HG03196 (cell line): Measurements from ENCODE around the gene CFAP299.

ENCODE experiments used
- ATAC-seq: cut with Tn5 transposase; IDR thresholded peaks from one replicate; pipeline ENCODE4 v1.9.1; 2021; ENCODE audit not compliant: unreplicated experiment

The CFAP299 gene

DNA sequence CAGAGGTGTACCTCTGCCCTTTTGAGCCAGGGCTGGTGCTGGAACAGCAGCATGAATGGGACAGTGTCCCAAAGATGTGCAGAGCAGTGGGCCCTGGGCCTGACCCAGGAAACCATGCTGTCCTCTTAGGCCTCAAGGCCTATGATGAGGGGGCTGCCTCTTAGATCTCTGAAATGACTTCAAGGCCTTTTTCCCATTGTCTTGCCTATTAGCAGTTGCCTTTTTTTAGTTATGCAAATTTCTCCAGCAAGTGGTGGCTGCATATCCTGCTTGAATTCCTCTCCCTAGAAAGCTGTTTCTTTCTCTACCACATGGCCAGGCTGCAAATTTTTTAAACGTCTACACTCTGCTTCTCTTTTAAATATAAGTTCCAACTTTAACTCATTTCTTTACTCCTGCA lies 160.3 kb downstream of the CFAP299 start:
- ATAC-seq, result no peak

DNA sequence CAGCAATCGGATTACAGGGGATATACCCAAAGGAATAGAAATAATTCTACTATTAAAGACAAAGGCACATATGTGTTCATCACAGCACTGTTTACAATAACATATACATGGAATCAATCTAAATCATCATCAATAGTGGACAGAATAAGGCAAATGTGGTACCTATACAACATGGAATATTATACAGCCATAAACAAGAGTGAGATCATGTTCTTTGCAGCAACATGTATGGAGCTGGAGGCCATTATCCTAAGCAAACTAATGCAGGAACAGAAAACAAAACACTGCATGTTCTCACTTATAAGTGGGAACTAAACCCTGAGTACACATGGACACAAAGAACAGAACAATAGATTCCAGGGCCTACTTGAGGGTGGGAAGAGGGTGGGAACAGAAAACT lies 163.2 kb downstream of the CFAP299 start:
- ATAC-seq, result no peak

DNA sequence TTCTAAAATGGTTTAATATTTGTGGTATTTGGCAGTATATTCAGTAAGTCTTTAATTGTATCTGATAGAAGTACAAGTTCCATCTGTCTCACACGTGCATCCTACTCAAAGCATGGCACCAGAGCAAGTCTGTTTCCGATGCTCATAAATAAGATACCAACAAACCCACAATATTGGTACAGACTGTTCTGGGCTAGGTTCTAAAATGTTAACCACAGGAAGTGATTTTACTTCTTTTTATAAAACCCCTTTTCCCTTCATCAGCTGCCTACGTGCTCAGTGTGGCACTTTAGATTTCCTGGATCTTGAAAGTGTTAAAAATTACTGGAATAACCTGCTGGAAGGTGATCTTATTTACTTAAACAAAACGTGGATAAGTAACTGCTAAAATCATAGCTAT lies 165.1 kb downstream of the CFAP299 start:
- no peak for ATAC-seq

DNA sequence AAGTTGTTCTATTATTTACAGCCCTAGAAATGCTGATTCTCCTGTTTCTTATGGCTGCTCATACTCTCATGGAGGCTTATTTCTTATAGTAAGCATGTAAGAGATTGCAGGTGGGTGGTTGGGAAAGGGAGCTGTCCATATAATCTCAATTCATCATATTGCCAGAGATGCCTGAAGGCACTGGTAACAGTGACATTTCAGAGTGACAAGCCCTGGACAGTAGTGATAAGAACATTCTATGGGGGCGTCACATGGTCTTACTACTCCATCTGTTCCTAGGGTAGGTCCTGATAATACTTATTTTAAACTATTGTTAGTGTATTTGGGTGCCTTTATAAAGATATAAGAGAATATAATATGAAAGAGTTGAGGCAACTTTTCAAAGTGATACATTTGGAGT lies 171.5 kb downstream of the CFAP299 start:
- ATAC-seq, result no peak

DNA sequence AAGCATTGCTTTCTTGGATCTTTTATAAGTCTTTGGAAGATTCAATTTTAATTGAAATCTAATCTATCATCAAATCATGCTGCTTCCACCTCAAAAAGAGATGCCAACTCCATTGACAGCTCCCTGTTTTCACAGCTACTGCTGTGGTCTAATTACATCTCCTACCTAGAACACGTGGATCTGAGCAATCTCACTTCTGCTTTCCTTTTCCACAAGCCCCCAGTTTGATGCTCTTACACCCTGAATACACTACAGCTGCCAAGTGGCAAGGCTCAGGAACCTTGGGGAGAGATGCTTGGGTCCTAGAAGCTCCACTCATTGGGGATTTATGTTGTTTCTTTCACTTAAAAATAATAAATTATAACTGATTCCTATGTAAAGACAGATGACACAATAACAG lies 172.0 kb downstream of the CFAP299 start:
- ATAC-seq, result no peak

DNA sequence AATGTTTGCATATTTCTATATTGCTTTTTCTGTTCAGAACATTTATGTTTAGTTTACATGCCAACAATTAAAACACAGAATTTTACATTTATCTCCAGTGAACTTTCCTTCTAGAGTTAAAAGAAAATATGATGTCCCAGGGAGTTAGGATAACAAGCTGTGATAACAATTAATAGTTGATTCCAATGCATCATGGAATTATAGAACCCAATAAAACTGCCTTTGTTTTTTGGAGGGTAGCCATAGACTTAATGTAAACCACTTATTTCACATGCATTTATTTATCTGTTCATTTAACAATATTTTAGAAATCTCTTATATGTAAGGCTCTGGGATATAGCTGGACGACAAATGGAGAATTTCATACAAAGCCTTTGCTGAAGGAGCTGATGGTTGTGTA lies 180.0 kb downstream of the CFAP299 start:
- ATAC-seq, result no peak

DNA sequence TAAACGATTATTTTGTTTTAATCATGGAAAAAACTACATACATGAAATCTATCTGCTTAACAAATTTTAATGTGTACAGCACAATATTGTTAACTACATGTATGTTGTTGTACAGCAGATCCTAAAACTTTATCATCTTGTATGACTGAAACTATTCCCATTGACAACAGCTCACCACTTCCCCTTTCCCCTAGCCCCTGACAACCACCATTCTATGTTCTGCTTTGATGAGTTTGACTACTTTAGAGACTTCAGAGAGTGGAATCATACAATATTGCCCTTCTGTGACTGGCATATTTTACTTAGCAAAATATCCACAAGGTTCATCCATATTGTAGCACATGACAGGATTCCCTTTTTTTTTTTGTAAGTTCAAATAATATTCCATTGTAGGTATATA lies 185.9 kb downstream of the CFAP299 start:
- ATAC-seq, result peak; percentile 67

DNA sequence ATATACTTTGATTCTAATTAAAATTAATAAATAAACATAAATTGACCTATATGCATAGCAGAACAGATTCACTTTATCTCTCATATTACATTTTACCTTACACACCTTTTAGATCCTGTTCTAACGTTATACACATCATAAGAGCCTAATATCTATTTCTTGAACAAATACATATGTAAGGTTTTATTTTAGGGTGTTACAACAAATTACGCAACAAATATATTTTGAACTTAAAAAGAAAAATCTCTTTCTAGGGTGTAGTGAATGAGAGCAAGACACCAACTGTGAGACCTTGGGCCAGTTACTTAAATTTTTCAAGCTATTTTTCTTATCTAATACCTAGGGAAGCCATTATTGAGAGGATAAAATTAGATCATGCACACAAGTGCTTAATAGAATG lies 191.2 kb downstream of the CFAP299 start:
- ATAC-seq, result no peak

DNA sequence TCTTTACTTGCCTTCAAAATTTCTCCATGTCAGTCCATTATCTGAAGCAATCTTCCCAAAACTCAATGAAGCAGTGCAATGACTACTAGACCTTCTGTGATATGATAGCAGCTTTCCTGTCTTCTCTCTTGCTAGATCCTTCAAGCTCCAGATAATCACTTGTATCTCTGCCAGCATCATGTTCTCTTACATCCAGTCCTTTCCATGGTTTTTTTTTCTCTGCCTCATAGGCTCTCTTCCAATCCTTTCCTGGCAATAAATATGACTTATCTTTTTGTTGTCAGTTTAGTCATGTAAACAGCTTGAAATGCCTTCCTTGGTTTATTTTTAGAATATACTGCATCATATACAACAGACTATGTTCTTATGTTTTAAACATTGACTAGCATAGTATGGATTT lies 193.5 kb downstream of the CFAP299 start:
- ATAC-seq, result no peak

DNA sequence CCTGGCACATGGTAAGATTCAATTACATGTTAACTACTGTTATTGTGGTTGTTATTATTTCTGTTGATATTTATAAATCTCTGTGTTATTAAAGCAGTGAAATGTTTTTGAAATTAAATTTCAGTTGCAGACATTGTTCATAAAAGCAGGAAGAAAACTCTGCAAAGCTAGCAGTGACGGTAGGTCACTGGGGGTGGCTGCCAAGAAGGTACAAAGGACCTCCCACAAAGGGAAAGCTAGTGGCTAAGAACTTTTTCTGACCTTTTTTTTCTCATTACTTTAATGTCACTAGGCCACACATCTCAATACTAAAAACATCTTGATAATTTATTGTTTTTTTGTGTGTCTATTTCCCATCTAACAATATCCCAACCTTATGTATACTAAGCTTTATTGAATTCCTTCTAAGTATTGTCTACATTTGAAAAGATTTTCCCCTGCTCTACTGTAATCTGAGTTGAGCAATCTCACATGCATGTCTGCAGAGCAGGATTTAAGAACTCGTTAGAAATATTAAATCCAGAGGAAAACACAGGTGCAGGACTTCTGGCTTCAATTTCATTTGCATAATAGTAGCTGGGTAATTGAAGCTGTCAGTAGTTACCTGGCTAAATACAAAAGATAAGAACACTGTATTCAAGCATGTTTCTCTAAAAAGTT lies 197.3 kb downstream of the CFAP299 start:
- ATAC-seq, result no peak

DNA sequence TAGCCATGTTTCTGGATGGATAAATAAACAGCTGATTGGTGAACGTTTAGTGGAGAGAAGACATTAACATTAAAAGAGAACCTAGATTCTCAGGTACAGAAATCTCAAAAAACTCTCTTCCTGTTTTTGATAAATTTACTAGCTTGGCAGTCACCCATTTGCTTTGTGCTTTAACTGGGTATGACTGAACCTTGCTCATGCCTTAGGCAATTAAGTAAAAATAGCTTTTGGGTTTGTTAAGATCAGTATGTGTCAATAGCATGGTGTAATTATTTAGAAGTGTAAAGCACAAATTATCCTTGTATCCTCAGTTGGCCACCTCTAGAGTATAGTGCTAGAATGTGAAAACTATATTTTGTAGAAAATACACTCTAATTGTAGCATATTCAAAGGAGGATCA lies 200.0 kb downstream of the CFAP299 start:
- no peak for ATAC-seq

DNA sequence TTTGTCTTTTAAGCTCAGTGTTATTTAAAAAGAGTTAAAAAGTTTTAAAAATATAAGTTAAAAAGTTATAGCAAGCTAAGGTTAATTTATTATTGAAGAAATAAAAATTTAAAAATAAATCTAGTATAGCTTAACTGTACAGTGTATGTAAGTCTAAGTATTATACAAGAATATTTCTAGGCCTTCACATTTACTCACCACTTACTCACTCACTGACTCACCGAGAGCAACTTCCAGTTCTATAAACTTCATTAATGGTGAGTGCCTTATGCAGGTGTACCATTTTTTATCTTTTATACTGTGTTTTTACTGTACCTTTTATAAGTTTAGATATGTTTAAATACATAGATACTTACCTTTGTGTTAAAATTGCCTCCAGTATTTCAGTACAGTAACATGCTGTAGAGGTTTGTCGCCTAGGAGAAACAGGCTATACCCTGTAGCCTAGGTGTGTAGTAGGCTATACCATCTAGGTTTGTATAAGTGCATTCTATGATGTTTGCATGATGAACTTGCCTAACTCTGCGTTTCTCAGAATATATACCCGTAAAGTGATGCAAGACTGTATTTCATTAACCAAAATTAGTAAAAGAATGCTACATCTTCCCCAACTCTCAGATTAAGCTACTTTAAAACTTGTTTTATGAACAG lies 202.9 kb downstream of the CFAP299 start:
- no peak for ATAC-seq

DNA sequence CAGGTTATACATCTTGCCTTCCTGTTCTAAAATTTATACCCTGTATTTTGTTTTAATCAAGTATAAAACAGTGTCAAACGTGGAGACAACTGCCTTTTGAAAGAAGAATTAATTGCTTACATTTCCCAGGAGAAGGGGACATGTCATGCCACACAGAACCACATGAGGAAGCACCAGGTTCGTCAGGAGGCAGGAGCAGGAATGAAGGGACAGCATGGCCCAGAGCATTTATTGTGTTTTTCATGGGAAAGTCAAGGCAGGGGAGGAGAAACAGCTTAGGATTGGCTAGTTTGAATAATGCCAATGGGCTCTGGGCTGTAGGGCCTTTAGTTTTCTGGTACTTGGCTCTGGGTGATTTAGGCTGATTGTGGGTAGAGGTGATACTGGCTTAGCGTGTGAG lies 203.7 kb downstream of the CFAP299 start:
- no peak for ATAC-seq

DNA sequence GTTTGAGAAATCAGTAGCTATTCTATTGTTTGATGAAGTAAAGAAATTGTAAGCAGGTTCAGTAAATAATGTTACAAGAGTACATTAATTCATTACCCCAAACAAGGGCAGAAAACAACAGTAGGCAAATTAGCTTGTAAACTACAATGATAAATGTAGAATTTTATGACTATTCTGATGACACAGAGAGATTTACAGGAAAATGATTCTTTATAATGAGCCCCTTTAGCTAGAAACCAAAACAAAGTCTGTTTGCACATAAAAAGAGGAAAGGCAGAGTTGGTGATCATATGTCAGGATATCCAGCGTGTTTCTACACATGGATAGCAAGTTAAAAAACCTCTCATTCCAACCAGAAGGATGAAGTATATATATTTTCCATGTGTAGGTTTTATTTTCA lies 204.8 kb downstream of the CFAP299 start:
- no peak for ATAC-seq

DNA sequence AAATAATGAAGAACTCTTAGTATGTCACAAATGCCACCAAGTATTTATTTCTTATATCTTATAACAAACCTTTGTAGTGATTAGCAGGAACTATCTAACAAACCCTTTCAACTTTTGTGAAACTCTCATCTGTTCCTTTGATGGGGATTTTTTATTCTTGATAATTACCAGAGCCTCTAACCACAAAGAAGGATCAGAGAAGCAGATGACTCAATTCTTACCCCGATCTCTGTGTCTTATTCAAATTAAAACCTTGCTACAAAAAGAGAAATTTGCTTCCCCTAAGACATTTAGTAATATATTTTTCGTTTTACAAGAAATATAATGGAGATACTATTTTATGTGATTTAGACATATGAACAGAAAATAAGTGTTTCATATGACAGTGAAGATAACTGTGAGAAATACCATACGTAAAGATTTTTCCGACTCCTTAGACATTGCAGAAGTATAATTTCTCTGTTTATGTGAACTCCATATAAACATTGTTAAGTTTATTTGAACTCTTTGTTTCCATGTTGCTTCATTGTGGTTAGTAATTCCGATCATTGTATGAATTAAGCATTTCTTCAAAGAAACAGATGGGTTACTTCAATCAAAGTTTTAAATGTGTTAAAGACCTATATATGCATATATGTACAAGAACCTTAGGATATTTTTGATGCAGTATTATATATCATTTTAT lies 205.4 kb downstream of the CFAP299 start:
- ATAC-seq, result peak; percentile 87

DNA sequence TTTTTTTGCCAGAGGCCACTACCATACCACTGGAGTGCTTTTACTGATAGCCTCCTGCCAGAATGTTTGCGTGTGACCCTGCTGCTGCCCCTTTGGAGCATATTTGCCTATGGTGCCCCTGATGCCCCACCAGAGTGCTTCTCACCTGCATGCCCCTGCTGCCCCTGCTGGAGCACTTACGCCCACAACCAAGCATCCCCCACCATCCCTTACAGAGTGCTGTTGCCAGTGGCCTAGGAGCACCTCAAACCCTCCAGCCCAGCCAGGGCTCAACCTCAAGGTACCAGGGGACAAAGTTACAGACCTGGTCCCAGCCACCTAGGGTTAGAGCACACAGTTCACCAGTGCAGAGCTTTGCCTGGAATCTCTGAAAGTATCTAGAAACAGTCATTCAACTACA lies 207.2 kb downstream of the CFAP299 start:
- no peak for ATAC-seq

DNA sequence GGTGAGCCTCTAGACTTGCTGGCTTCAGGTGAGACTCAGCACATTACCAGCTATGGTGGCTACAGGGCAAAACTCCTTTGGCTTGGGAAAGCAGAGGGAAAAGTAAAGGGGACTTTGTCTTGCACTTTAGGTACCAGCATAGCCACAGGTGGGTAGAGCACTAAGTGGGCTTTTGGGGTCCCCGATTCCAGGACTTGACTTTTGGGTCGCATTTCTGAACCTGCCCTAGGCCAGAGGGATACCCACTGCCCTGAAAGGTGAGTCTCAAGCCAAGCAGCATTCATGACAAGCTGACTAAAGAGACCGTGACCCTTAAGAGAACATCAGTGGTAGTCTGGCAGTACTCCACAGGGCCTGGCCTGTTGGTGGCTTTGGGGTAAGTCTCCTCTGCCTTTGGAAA lies 224.8 kb downstream of the CFAP299 start:
- ATAC-seq, result no peak

DNA sequence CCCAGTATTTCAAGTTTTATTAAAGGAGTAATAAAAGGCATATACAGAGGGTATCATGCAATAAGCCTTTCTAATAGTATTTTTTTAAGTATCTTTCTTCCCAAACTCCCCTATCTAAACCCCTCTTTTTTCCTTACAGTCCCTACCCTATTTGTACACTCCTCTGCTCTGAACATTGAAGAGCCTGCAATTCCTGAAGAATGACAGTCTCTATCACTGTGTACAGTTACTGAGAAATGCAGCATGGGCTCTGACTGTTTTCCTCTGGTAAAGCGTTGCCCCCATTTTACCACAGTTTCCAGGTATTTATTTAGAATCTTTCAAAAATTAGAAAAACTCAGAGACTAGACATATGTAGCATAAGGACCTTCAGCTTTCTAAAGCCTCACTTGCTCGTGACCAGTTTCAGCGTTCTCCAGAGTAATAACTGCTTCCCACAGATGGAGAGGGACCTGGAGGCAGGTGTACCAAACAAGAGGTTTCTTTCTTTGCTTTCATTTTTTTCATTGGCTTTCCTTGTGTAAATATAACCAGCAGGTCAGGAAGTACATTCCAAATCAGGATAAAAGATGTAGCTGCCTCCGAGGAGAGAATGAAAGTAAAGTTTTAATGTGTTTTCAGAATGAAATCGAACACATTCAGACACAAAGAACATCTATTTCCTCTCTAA lies 230.8 kb downstream of the CFAP299 start:
- ATAC-seq, result no peak

DNA sequence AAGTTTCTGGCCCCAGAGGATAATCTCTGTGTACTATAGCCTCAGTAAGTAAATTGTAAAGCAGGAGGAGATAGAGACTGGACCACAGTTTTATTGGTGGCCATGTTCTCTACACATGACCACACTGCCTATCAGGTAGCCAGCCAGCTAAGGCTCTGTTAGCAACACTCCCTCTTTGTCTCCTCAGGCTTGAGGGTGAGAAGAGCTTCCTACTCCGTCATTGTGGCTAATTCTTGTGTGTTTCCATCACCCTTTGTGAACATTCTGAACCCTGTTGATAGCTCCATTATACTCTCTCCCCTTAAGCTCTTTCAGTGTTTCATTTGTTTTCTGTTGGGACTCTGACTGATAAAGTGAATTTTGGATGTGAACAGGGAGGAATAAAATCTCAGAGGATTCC lies 233.4 kb downstream of the CFAP299 start:
- ATAC-seq, result no peak

DNA sequence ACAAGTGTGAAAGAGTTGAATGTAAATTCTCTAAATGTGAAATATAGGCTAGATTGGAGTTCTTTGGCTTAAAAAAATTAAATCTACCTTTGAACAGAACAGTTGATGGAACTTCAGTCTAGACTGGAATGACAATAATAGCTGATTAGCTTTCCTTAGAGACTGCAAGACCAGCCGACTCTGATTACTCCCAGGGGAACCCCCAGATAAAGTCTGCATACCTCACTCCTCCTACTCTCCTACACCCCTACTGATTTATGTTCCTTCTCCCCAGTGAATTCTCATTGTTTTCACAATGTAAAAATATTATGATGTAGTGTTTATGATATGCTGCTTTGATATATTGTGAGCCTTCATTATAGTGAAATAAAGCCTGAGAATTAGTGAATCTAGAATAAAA lies 241.3 kb downstream of the CFAP299 start:
- ATAC-seq, result no peak

DNA sequence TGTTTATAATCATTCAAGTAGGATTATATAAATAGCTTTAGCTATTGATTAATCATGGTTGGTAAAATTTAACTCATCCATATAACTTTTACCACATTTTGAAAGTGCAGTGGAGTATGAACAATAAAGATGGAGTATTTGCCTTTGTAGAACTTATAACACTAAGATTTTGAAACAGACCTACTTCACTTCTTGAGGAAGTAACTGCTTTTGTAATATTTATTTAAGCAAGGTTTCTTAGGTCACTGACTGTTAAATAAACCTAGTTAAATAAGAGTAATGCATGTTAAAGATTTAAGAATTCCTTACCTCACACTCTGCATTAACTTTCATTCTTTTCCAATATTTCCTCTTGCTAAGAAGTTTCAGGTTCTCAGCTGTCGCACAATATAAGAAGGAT lies 242.5 kb downstream of the CFAP299 start:
- ATAC-seq, result no peak

DNA sequence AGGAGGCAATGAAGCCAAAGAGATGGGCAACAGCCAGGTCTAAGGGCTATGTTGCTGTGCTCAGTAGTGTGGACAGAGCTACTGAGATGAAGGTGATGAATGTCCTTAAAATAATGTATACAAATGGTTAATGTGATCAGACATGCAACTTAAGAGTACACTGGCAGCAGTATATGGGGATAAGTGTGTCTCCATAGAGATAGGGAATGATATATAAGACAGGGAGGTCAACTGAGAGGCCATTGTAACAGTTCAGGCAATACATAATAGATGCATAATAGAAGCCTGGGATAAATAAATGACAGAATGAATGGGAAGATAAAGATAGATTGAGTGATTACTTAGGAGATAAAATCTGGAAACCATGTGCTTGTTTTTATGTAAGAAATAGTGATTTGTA lies 250.0 kb downstream of the CFAP299 start:
- ATAC-seq, result no peak
